Epithelial cell of proximal tubule (primary cell): ENCODE data around the gene SCAMP3. TPM values are rescaled to one million over a fixed set of nuclear protein-coding genes. Genes with fewer than 3 reads are reported as not detected.

ENCODE experiments used
- DNase-seq: peaks from one replicate; pipeline ENCODE4 v3.0.0-alpha.2; 2011; ENCODE audit warnings: low read depth
- H3K4me3 ChIP-seq: 2 replicates; pipeline ENCODE4 v1.5.1; 2011; ENCODE audit warnings: low read depth, mild to moderate bottlenecking, low read length
- CTCF ChIP-seq: conservative IDR thresholded peaks from 2 replicates; pipeline ENCODE4 v1.5.1; 2012; ENCODE audit warnings: low read depth, mild to moderate bottlenecking, low read length
- total RNA-seq: library from RNA; depleted of rRNA; stranded (reverse); fragments of >200 nt; gene quantifications from 2 replicates; pipeline ENCODE4 v1.2.3, GENCODE V29; 2015

The SCAMP3 gene
- total RNA-seq, 1 donor from 2014 or later: 61.8 TPM

GRCh38 chr1:155210314-155211104, 51.7 kb downstream of the SCAMP3 start:
- TF ChIP-seq CTCF: no peak

GRCh38 chr1:155209312-155209721, 52.8 kb downstream of the SCAMP3 start:
- no peak for DNase-seq
- peak overlapping the region; percentile 100 for H3K4me3 ChIP-seq
- TF ChIP-seq CTCF: no peak

More at GRCh38 chr1:155210314-155211104, 51.7 kb downstream of the SCAMP3 start:
- no peak for DNase-seq
- H3K4me3 ChIP-seq: no peak overlapping the region

- TF ChIP-seq CTCF: no peak
- peak within 1 kb of the TSS; percentile 100 for H3K4me3 ChIP-seq
- no peak for DNase-seq
Observed at GRCh38 chr1:155208541-155209311, 53.4 kb downstream of the SCAMP3 start, which contains the start of gene MTX1. TSS of gene MTX1 (plus strand) at chr1:155208695. CDS start at chr1:155208805, 110 bp downstream.

- no peak for TF ChIP-seq CTCF
- DNase-seq: no peak
- peak within 1 kb of the TSS; percentile 100 for H3K4me3 ChIP-seq
Observed at GRCh38 chr1:155207806-155208540, 54.2 kb downstream of the SCAMP3 start, which contains the start of gene THBS3. TSS of gene THBS3 (minus strand) at chr1:155207897. CDS start at chr1:155207876, 21 bp downstream.

GRCh38 chr1:155206891-155207805, 55.0 kb downstream of the SCAMP3 start:
- TF ChIP-seq CTCF: peak; percentile 95
- DNase-seq: no peak
- peak overlapping the region; percentile 100 for H3K4me3 ChIP-seq

Other genes starting within 250 kb of the SCAMP3 start
- 0.12 TPM in 1 of 2 replicates, not detected in the other for gene DCST2, start 228.6 kb downstream of the SCAMP3 start, total RNA-seq
- gene DCST1, start 228.5 kb downstream of the SCAMP3 start, total RNA-seq: not detected in 2 replicates
- gene ADAM15, start 211.0 kb downstream of the SCAMP3 start, total RNA-seq: 164 and 266 TPM in 2 replicates
- gene EFNA4, start 198.6 kb downstream of the SCAMP3 start, total RNA-seq: 10.8 and 24.9 TPM in 2 replicates
- gene EFNA3, start 183.5 kb downstream of the SCAMP3 start, total RNA-seq: 1.7 and 2.8 TPM in 2 replicates
- 26.3 and 45.3 TPM in 2 replicates for gene EFNA1, start 134.5 kb downstream of the SCAMP3 start, total RNA-seq
- gene SLC50A1, start 126.5 kb downstream of the SCAMP3 start, total RNA-seq: 32.7 and 37.7 TPM in 2 replicates
- gene DPM3, start 121.8 kb downstream of the SCAMP3 start, total RNA-seq: 28.6 and 77.8 TPM in 2 replicates
- gene KRTCAP2, start 89.1 kb downstream of the SCAMP3 start, total RNA-seq: 170 and 193 TPM in 2 replicates
- gene TRIM46, start 88.5 kb downstream of the SCAMP3 start, total RNA-seq: 3.4 and 9.4 TPM in 2 replicates
- 4.9 and 13.2 TPM in 2 replicates for gene THBS3, start 54.5 kb downstream of the SCAMP3 start, total RNA-seq
- 75.2 and 132 TPM in 2 replicates for gene MTX1, start 53.7 kb downstream of the SCAMP3 start, total RNA-seq
- 10.8 and 15.9 TPM in 2 replicates for gene ENTREP3, start 6.9 kb downstream of the SCAMP3 start, total RNA-seq
- gene CLK2, start 11.1 kb upstream of the SCAMP3 start, total RNA-seq: 20.7 and 43.7 TPM in 2 replicates
- gene HCN3, start 15.1 kb upstream of the SCAMP3 start, total RNA-seq: 0.72 and 8.1 TPM in 2 replicates
- gene PKLR, start 39.1 kb upstream of the SCAMP3 start, total RNA-seq: not detected in 2 replicates
- 248 and 580 TPM in 2 replicates for gene FDPS, start 46.5 kb upstream of the SCAMP3 start, total RNA-seq
- 53.2 and 64.8 TPM in 2 replicates for gene RUSC1, start 58.5 kb upstream of the SCAMP3 start, total RNA-seq